ENCODE data around the gene SLC9A9.

DNA sequence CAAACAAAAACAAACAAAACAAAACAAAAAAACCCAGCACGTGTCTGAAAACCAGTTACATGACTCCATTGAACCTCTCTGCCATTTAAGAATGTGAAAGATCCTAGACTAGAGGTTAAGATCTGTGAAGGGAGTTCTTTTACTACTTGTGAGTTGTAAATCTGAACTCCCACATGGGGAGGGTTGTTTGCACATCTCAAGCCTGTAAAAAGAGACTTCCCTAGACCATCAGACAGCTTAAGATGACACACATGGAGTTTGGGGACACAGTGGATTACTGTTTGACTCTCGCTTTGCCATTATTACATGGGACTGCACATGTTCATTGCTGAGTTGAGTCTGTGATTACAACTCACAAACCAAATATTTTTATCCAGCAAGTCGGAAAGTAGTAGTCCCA lies 171.5 kb downstream of the SLC9A9 start:
- TF ChIP-seq CTCF (IDR thresholded peaks at IDR 0.05 in 4 of 5, conservative IDR thresholded peaks at IDR 0.05 in 1 of 5) (no peak), POLR2A (IDR thresholded peaks at IDR 0.05) (no peak)
